ENCODE results near the gene MCHR2. TPM values are rescaled to one million over a fixed set of nuclear protein-coding genes. Genes with fewer than 3 reads are reported as not detected.

MCHR2 gene
- total and polyA plus RNA-seq, 2 donors (not counting 3 experiments of a cell fraction or from before 2014, with no cell fraction given), result not detected

- dilution Hi-C loops (cut with MboI; ENCODE audit: extremely low pct_ligation_motif_present, low sequenced_read_pairs) (no loop called here), intact Hi-C loops (cut with micrococcal nuclease) (loop anchor here (1.0 kb wide), 1 partner anchor 37 kb away; no protein-coding TSS in a partner anchor)
These were observed 88.6 kb downstream of the MCHR2 start for GRCh38 chr6:99905209-99906106.

More at GRCh38 chr6:99905209-99906106, 88.6 kb downstream of the MCHR2 start:
- ChIA-PET POLR2A (no interaction called here), CTCF (interaction anchor here (0.8 to 3.8 kb wide), 17 partner anchors 9 to 575 kb away, joined by 3 to 67 read pairs (median 4); no protein-coding TSS in a partner anchor)
- no peaks in the 10 kb centered on the region for H3K36me3 ChIP-seq (ENCODE audit: control insufficient read depth in 2 of 2, extremely low read depth in 1 of 2, insufficient read depth in 2 of 2, low read length in 2 of 2)
- no peak overlapping the region for H2AFZ ChIP-seq (ENCODE audit: low read depth, low read length)
- no peaks in the 10 kb centered on the region for H3K4me1 ChIP-seq (ENCODE audit: control insufficient read depth, extremely low read depth, insufficient read depth, low read length)
- TF ChIP-seq FOS (IDR thresholded peaks at IDR 0.05; ENCODE audit: borderline replicate concordance, insufficient read depth, low read length), result no peak
- no peak for TF ChIP-seq POLR2AphosphoS5 (IDR thresholded peaks at IDR 0.05; ENCODE audit: insufficient read depth, low read depth, low read length)
- TF ChIP-seq CTCF (IDR thresholded peaks at IDR 0.05; ENCODE audit: extremely low read depth in 1 of 2, insufficient read depth in 1 of 2, low read depth in 1 of 2, low read length in 2 of 2), result peak; percentile 32 to 61
- no peak overlapping the region for H3K9ac ChIP-seq (replicated peaks; ENCODE audit: extremely low read depth, insufficient read depth, low read length)
- DNase-seq (ENCODE audit: low read depth, low spot score) (peak; percentile 47), FAIRE-seq (peak; percentile 71)
- no TSS peak for BruUV-seq (replicated peaks)
- no peaks in the 10 kb centered on the region for H3K9me3 ChIP-seq (replicated peaks; ENCODE audit: control insufficient read depth, insufficient read depth, low read length)
- H3K9me1 ChIP-seq (replicated peaks; ENCODE audit: control insufficient read depth, extremely low read depth, insufficient read depth, low read length), result no peaks in the 10 kb centered on the region
- no peaks in the 10 kb centered on the region for H3K27me3 ChIP-seq (ENCODE audit: control insufficient read depth in 2 of 2, insufficient read depth in 2 of 2, low read length in 2 of 2)
- no peak overlapping the region for H3K4me3 ChIP-seq (replicated peaks in 1 of 3; ENCODE audit: insufficient read depth in 1 of 3, low read depth in 1 of 3, low read length in 3 of 3)
- no peak overlapping the region for H3K4me2 ChIP-seq (ENCODE audit: insufficient read depth, low read length)
- no peaks in the 10 kb centered on the region for H3K79me2 ChIP-seq (ENCODE audit: control insufficient read depth, insufficient read depth, low read length)
- no peak overlapping the region for H3K27ac ChIP-seq (ENCODE audit: insufficient read depth, low read depth, low read length)
- no peaks in the 10 kb centered on the region for H4K20me1 ChIP-seq (replicated peaks; ENCODE audit: control insufficient read depth, extremely low read depth, insufficient read depth, low read length)

Data from endothelial cell of umbilical vein (primary cell).